K562 (cell line): ENCODE results near the gene SNRPA.

ENCODE experiments used
- CTCF ChIP-seq, 3 experiments: IDR thresholded peaks in 2 of 3; conservative IDR thresholded peaks in 1 of 3; 2 replicates each; pipeline ENCODE4 v1.5.1; 2011 to 2012; ENCODE audit warnings: low read length in 3 of 3, mild to moderate bottlenecking in 3 of 3, control low read depth in 2 of 3, improper control_type of control experiment in 1 of 3, inconsistent platforms in 1 of 3, low read depth in 1 of 3, mixed read lengths in 1 of 3, moderate library complexity in 1 of 3; ENCODE audit not compliant: insufficient read depth in 2 of 3
- RAD21 ChIP-seq, 2 experiments: fragments of 250-450 bp in 1 of 2; fragments of 450-650 bp in 1 of 2; sonication (Bioruptor Pico) in 1 of 2; formaldehyde crosslinking in 1 of 2; IDR thresholded peaks in 1 of 2; conservative IDR thresholded peaks in 1 of 2; 2 replicates each; pipeline versions ENCODE4 v1.4.0 to v1.8.0; 2020 to 2022; ENCODE audit warnings: mild to moderate bottlenecking in 2 of 2, moderate library complexity in 1 of 2
- U2AF2 ChIP-seq: fragments of 200-400 bp; formaldehyde crosslinking; optimal IDR thresholded peaks from 2 replicates; pipeline ENCODE3; 2017; ENCODE audit warnings: low read depth, mild to moderate bottlenecking, low read length

- no peak for TF ChIP-seq U2AF2
- no peak for TF ChIP-seq RAD21 (CRISPR knock-in tag; conservative IDR thresholded peaks at IDR 0.05 in 1 of 2, IDR thresholded peaks at IDR 0.05 in 1 of 2)
- no peak; a peak in 1 of 6 replicates for TF ChIP-seq CTCF (IDR thresholded peaks at IDR 0.05 in 2 of 3, conservative IDR thresholded peaks at IDR 0.05 in 1 of 3; ENCODE audit: insufficient read depth in 2 of 3, low read depth in 1 of 3, low read length in 3 of 3)
Observed at GRCh38 chr19:40804783-40805242, 53.8 kb downstream of the SNRPA start.
